Stimulated activated CD4-positive, alpha-beta T cell treated with anti-CD3 and anti-CD28 coated beads, Interleukin-4, amount 100 ng/mL, for 4 hours (primary cell): ENCODE data around the gene C13orf46.

Experiments used
- DNase-seq, 2 experiments: peaks; one replicate each; pipeline ENCODE4 v3.0.0-alpha.2; 2020

Gene C13orf46

GRCh38 chr13:113952983-113953520 lies 20.8 kb downstream of the C13orf46 start:
- DNase-seq, result no peak

DNA sequence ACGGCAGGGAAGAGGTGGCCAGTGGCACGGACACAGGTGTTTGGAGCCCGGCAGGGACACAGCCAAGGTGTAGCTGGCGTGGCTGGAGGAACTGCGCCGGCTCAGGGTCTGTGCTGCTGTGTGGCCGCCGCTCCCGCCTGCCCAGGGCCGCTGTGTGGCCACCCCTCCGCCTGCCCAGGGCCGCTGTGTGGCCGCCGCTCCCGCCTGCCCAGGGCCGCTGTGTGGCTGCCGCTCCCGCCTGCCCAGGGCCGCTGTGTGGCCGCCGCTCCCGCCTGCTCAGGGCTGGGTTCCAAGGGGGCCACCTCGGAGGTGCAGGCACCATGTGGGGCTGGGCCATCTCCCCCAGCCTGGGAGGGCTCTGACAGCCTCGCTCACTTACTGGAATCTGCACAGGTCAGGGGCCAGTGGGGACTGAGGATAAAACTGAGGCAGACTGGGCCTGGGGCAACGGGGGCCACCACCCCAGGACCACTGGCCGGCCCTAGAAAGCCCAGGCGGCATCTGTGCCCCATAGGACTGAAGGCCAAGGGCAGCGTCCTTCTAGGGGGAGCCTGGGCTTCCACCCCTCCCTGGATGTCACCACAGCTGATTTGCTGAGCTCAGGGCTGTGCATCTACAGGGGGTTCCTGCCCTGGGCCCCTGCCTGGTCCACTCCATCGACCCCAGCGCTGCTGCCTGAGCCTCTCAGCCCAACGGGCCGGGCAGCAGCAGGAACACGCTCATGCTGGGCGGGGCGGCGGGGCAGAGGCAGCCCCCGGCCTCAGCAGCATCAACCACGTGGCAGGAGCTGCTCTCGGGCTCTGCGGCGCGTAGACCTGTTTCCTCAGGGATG lies 21.5 kb downstream of the C13orf46 start:
- DNase-seq, result no peak

- peak; percentile 15 to 57 for DNase-seq
These were observed 22.5 kb downstream of the C13orf46 start for GRCh38 chr13:113951246-113951999.

GRCh38 chr13:113950451-113951245 lies 23.2 kb downstream of the C13orf46 start:
- DNase-seq, result no peak

GRCh38 chr13:113949546-113949945 lies 24.3 kb downstream of the C13orf46 start:
- no peak for DNase-seq

DNA sequence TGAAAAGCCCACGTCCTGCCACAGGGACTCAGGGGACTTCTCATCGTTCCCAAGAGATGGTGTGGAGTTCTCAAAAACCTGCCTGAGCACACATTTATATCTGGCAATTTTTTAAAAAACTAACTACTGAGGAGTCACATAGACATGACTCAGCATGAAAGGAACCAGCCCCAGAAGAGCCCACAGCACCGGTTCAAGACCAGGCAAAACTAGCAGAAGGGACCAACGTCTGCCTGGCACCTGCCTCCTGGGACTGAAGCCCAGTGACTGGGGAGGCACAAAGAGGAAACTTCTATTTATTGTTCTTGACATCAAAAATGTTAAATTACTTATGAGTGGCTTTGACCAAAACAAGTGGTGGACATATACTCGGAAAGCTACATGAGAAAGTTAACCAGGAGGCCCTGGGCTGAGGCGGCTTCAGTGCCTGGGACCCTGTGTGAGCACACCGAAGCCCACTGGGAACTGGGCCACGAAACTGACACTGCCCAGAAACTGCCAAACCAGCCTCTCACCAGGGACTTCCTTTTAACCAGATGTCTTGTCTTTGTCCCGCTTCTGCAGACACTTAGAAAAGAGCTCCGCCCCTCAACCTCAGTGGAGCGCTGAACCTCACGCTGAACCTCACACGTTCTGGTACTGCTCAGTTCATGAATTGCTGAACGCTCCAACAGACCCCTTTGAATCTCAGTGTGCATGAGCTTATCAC lies 25.7 kb downstream of the C13orf46 start:
- DNase-seq, result no peak

DNA sequence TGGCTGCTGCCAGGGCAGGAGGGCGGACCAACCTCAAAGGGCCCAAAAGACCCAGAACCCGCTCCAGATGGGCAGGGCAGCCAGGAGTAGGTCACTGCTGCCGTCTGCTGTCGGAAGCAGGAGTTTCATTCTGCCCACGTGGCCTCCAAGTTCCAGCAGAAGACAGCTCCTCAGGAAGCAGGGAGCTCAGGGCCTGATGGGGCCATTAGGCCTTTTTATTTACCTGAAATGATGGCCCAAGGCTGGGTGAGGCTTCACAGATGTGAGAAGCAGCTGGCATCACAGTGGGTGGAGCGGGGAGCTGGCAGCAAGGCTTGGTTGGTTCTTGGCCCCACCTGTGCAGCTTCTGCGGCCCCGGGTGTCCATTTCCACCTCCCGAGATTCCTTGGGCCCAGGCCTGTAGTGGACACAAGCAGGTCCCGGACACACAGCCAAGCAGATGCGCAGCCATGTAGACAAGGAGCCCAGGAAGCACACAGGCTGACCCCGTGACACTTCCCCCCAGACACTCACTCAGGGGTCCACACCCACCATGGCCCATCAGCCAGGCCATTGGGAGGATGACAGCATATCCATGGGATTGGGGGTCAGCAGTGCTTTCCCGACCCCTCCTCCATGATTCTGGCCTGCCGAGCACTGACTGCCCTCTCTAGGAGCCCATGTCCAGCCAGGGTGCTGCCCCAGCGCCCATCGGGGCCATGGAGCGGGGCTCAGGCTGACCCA lies 26.4 kb downstream of the C13orf46 start:
- DNase-seq, result no peak

- no peak for DNase-seq
These were observed 27.3 kb downstream of the C13orf46 start for GRCh38 chr13:113946409-113947181.

GRCh38 chr13:113945857-113946408 lies 27.9 kb downstream of the C13orf46 start:
- no peak for DNase-seq

DNA sequence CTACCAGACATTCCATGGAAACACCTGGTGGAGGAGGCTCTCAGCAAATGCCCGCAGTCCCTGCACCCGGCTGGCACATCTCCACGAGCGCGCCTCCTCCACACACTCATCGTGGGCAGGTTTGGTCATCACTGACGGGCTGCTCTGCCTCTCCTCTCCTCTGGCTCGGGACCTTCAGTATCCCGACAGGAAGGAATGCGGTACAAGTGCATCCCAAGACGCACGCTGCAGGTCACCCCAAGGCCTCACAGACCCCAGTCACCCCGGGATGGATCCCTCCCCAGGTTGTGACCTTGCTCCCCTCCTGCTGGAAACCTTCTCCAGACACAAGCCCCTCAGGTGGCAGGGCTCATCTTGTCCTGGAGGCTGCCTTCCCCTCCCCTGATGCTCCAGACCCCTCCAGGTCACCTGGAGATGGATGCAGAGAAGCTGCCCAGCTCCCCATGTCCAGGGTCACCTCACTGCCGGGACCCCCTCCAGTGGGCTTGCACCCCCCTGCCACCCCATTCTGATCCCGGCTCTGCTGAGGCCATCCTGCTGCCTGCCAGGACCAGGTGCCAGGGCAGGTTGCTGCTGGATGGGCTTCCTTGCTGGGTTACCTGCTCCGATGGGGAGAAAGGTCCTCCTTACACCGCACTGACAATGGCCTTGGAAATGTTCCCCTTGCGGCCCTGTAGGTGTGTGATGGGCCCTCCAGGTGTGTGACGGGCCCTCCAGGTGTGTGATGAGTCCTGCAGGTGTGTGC lies 29.9 kb downstream of the C13orf46 start:
- DNase-seq, result no peak

DNA sequence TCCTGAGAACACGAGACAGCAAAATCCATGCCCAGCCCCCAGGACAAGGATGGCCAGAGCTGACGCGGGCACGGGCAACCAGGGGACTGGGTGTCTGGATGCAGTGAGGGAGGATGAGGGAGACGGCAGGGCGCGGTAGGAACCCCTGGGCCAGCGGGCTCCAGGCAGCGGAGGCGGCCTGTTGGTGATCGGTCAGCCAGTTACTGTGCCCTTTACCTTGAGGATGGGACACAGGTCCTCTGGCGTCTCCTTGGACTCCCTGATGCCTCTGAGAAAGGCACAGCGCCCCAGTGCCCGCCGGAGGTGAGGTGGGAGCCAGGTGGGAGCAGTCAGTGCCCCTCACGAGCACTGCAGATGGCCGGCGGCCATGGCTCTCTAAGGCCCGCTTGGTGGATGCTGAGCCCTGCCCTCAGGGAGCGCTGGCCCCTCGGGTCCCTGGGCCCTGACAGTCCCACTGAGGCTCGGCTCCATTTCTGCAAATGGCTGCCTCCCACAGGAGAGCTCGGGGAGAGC lies 31.2 kb downstream of the C13orf46 start:
- DNase-seq, result no peak

DNA sequence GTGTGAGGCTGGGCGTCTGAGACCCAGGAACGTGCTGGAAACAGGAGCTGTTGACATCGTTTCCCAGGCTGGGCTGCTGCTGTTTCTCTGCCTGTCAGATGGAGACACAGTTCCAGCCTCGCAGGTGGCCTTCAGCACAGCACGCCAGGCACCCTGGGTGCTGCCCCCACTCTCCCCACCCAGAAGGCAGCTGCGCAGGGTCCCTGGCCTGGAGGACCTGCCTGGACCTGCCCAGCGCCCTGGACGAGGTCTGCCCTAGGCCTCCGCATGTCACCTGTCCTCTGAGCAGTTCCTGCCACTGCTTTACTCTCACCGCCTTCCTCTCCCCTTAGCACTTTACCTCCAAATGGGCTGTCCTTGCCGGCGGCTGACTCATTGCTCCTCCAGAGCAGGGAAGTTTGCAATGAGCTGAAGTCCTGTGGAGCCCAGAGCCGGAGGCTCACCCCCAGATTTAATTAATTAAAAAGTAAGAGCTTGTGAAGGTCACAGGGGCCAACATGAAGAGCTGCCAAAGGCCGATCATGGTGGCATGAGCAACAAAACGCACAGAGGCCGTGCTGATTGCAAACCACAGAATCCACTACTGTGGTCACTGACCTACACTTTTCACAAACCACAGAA lies 32.2 kb downstream of the C13orf46 start:
- DNase-seq, result no peak

GRCh38 chr13:113939944-113940297 lies 34.0 kb downstream of the C13orf46 start:
- DNase-seq, result no peak

- no peak for DNase-seq
These were observed 34.5 kb downstream of the C13orf46 start for GRCh38 chr13:113939129-113939943.

GRCh38 chr13:113938716-113939115 lies 35.2 kb downstream of the C13orf46 start:
- DNase-seq, result no peak

- DNase-seq, result no peak
These were observed 35.6 kb downstream of the C13orf46 start for GRCh38 chr13:113938246-113938645.

- no peak for DNase-seq
These were observed 36.2 kb downstream of the C13orf46 start for GRCh38 chr13:113937527-113938180.

DNA sequence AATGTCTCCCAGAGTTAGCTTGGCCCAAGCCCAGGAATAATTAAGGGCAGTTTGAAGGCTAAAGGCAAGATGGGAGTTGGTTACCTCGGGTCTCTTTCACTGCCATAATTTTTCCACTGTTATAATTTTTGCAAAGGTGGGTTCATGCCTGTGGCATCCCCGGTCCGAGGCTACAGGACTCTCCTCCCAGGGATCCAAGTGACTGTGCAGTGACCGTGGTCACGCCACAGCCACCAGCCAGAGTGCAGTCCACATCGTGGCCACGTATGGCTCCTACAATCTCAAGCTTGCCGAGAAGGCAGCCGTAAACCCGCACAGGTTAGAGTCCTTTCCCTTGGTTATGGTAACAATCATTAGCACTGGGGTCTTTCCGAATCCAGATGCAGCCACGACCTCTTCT lies 36.8 kb downstream of the C13orf46 start:
- no peak for DNase-seq
